Neuron (in vitro differentiated cells): ENCODE measurements around the gene DSCAML1.

Experiments used
- H2AFZ ChIP-seq: one replicate; pipeline ENCODE4 v1.6.1; 2013; ENCODE audit warnings: low read depth, mild to moderate bottlenecking, inconsistent platforms, low read length, moderate library complexity
- H3K27me3 ChIP-seq: one replicate; pipeline ENCODE4 v1.6.1; 2013; ENCODE audit warnings: low read length; ENCODE audit not compliant: insufficient read depth
- H3K36me3 ChIP-seq: one replicate; pipeline ENCODE4 v1.6.1; 2013; ENCODE audit warnings: low read length; ENCODE audit not compliant: insufficient read depth
- H3K4me1 ChIP-seq: one replicate; pipeline ENCODE4 v1.6.1; 2013; ENCODE audit warnings: low read length; ENCODE audit not compliant: insufficient read depth
- H3K4me3 ChIP-seq: 2 replicates; pipeline ENCODE4 v1.5.1; 2013; ENCODE audit warnings: mild to moderate bottlenecking, low read length, moderate library complexity
- H3K9me3 ChIP-seq: one replicate; pipeline ENCODE4 v1.6.1; 2013; ENCODE audit warnings: low read length

Gene DSCAML1

DNA sequence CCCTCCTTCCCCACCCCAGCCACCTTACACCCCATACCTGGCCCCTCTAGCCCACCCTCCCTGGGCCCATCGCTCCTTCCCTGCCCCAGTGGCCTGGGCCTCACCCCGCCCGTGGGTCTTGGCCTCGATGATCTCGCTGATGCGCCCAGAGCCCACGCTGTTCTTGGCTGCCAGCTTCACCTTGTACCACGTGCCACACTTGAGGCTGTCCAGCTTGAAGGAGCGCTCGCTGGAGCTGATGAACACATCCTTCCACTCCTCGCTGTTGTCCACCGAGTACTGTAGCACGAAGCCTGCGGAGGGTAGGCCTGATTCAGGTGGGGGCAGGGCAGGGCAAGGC is 359.3 kb downstream of the DSCAML1 start:
- peaks cover 15% of the 10 kb centered on the region for H3K27me3 ChIP-seq
- no peaks in the 10 kb centered on the region for H3K4me1 ChIP-seq
- H3K9me3 ChIP-seq, result no peaks in the 10 kb centered on the region
- H3K4me3 ChIP-seq, result no peak overlapping the region
- H3K36me3 ChIP-seq, result no peaks in the 10 kb centered on the region
- no peak overlapping the region for H2AFZ ChIP-seq

GRCh38 chr11:117437041-117437790 is 359.8 kb downstream of the DSCAML1 start:
- Histone ChIP-seq H3K4me1 (no peaks in the 10 kb centered on the region), H3K4me3 (no peak overlapping the region), H3K9me3 (no peaks in the 10 kb centered on the region), H3K27me3 (peaks cover 15% of the 10 kb centered on the region), H3K36me3 (no peaks in the 10 kb centered on the region), H2AFZ (no peak overlapping the region)

- no peak overlapping the region for H2AFZ ChIP-seq
Observed at GRCh38 chr11:117435326-117435725, 361.7 kb downstream of the DSCAML1 start.

GRCh38 chr11:117434481-117434880 is 362.5 kb downstream of the DSCAML1 start:
- Histone ChIP-seq H2AFZ (no peak overlapping the region), H3K4me1 (peaks cover 17% of the 10 kb centered on the region), H3K36me3 (no peaks in the 10 kb centered on the region), H3K9me3 (no peaks in the 10 kb centered on the region), H3K4me3 (no peak overlapping the region), H3K27me3 (peaks cover 7% of the 10 kb centered on the region)

More at GRCh38 chr11:117435326-117435725, 361.7 kb downstream of the DSCAML1 start:
- no peaks in the 10 kb centered on the region for H3K9me3 ChIP-seq
- peaks cover 15% of the 10 kb centered on the region for H3K27me3 ChIP-seq
- no peaks in the 10 kb centered on the region for H3K36me3 ChIP-seq
- peaks cover 9% of the 10 kb centered on the region for H3K4me1 ChIP-seq
- H3K4me3 ChIP-seq, result no peak overlapping the region

DNA sequence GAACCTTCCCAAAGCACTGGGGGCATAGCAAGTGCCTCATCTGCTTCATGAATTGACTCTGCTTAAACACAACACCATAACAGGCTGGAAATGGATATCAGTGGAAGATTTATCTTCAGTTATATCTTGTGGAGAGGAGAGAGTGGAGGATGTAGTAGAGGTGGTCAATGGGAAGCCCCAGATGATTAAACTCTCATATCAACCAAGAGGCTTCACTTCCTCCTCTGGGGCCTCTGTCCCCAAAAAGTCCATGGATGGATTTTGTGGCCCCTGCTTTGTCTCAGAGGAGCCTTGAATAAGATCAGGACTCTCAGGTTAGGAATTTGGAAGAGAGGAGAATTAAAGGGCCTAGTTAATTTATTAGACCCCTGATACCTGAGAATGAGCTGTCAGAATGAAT is 363.3 kb downstream of the DSCAML1 start:
- Histone ChIP-seq H3K36me3 (no peaks in the 10 kb centered on the region), H3K4me3 (no peak overlapping the region), H3K9me3 (no peaks in the 10 kb centered on the region), H2AFZ (no peak overlapping the region), H3K27me3 (peaks cover 5% of the 10 kb centered on the region), H3K4me1 (peaks cover 23% of the 10 kb centered on the region)

- Histone ChIP-seq H2AFZ (no peak overlapping the region), H3K36me3 (no peaks in the 10 kb centered on the region), H3K9me3 (no peaks in the 10 kb centered on the region), H3K4me1 (peaks cover 33% of the 10 kb centered on the region), H3K4me3 (no peak overlapping the region), H3K27me3 (no peaks in the 10 kb centered on the region)
Observed at GRCh38 chr11:117431436-117431835, 365.6 kb downstream of the DSCAML1 start.

- no peak overlapping the region for H2AFZ ChIP-seq
- no peaks in the 10 kb centered on the region for H3K36me3 ChIP-seq
- peaks cover 33% of the 10 kb centered on the region for H3K4me1 ChIP-seq
- peaks cover under 1% of the 10 kb centered on the region for H3K27me3 ChIP-seq
- no peaks in the 10 kb centered on the region for H3K9me3 ChIP-seq
- H3K4me3 ChIP-seq, result no peak overlapping the region
Observed at GRCh38 chr11:117430293-117430955, 366.6 kb downstream of the DSCAML1 start.

GRCh38 chr11:117428856-117429229 is 368.2 kb downstream of the DSCAML1 start:
- Histone ChIP-seq H3K36me3 (no peaks in the 10 kb centered on the region), H3K4me1 (peaks cover 33% of the 10 kb centered on the region), H2AFZ (no peak overlapping the region), H3K27me3 (peaks cover 2% of the 10 kb centered on the region), H3K4me3 (no peak overlapping the region), H3K9me3 (no peaks in the 10 kb centered on the region)

- no peaks in the 10 kb centered on the region for H3K9me3 ChIP-seq
- H3K36me3 ChIP-seq, result no peaks in the 10 kb centered on the region
- H3K27me3 ChIP-seq, result peaks cover 2% of the 10 kb centered on the region
- no peak overlapping the region for H2AFZ ChIP-seq
- H3K4me3 ChIP-seq, result no peak overlapping the region
- peaks cover 33% of the 10 kb centered on the region for H3K4me1 ChIP-seq
Observed at GRCh38 chr11:117428186-117428855, 368.7 kb downstream of the DSCAML1 start.

GRCh38 chr11:117427356-117427874 is 369.6 kb downstream of the DSCAML1 start:
- H3K27me3 ChIP-seq, result peaks cover 5% of the 10 kb centered on the region
- H3K36me3 ChIP-seq, result no peaks in the 10 kb centered on the region
- no peak overlapping the region for H3K4me3 ChIP-seq
- no peaks in the 10 kb centered on the region for H3K9me3 ChIP-seq
- H3K4me1 ChIP-seq, result peaks cover 33% of the 10 kb centered on the region
- no peak overlapping the region for H2AFZ ChIP-seq

- Histone ChIP-seq H3K9me3 (no peaks in the 10 kb centered on the region), H3K4me1 (peaks cover 33% of the 10 kb centered on the region), H2AFZ (no peak overlapping the region), H3K27me3 (peaks cover 6% of the 10 kb centered on the region), H3K36me3 (no peaks in the 10 kb centered on the region), H3K4me3 (no peak overlapping the region)
Observed at GRCh38 chr11:117426941-117427340, 370.1 kb downstream of the DSCAML1 start.

- Histone ChIP-seq H2AFZ (no peak overlapping the region), H3K27me3 (peaks cover 8% of the 10 kb centered on the region), H3K4me1 (peaks cover 33% of the 10 kb centered on the region), H3K9me3 (no peaks in the 10 kb centered on the region), H3K4me3 (no peak overlapping the region), H3K36me3 (no peaks in the 10 kb centered on the region)
Observed at GRCh38 chr11:117426297-117426685, 370.7 kb downstream of the DSCAML1 start.

GRCh38 chr11:117425679-117426296 is 371.2 kb downstream of the DSCAML1 start:
- Histone ChIP-seq H3K27me3 (peaks cover 8% of the 10 kb centered on the region), H3K4me3 (no peak overlapping the region), H2AFZ (no peak overlapping the region), H3K4me1 (peaks cover 28% of the 10 kb centered on the region), H3K9me3 (no peaks in the 10 kb centered on the region), H3K36me3 (no peaks in the 10 kb centered on the region)
